IMR-90 (cell line): ENCODE results near the gene ZFPM1. TPM values are rescaled to one million over a fixed set of nuclear protein-coding genes. Genes with fewer than 3 reads are reported as not detected.
A peak's percentile ranks its signal among the peaks of the same experiment; 100 is the strongest.

ENCODE experiments used
- ATAC-seq: fragments of 200-7000 bp; cut with Tn5 transposase; 2 replicates; pipeline ENCODE4 v1.9.1; 2020; ENCODE audit warnings: low read depth, mild to moderate bottlenecking, moderate library complexity
- BruUV-seq: library from RNA; stranded (reverse); fragments of 400-500 nt; replicated peaks from 2 replicates; lab custom pipeline; 2021; lab: Mats Ljungman, UMichigan
- CTCF ChIA-PET: fragments of 300-600 bp; formaldehyde crosslinking; extraction: SDS; loops from one replicate; lab custom pipeline; 2021; ENCODE audit warnings: antibody characterized with exemption; lab: Yijun Ruan, JAX
- POLR2A ChIA-PET: fragments of 300-600 bp; sonication (Branson Sonifier 250); formaldehyde crosslinking; loops from one replicate; lab custom pipeline; 2022; ENCODE audit warnings: antibody characterized with exemption; ENCODE audit not compliant: unreplicated experiment; lab: Charles Lee
- DNase-seq: peaks from one replicate; pipeline ENCODE4 v3.0.0; 2013
- H2AFZ ChIP-seq: replicated peaks from 2 replicates; pipeline ENCODE3; 2013; ENCODE audit warnings: low read length, mild to moderate bottlenecking; ENCODE audit not compliant: poor library complexity
- H2AK5ac ChIP-seq: 2 replicates; pipeline ENCODE4 v1.6.1; 2013; ENCODE audit warnings: low read depth, low read length, inconsistent platforms
- H2AK9ac ChIP-seq: replicated peaks from 2 replicates; pipeline ENCODE3; 2013; ENCODE audit warnings: mild to moderate bottlenecking, low read depth, low read length, moderate library complexity; ENCODE audit not compliant: poor library complexity
- H2BK120ac ChIP-seq: 2 replicates; pipeline ENCODE4 v1.6.1; 2013; ENCODE audit warnings: low read depth, low read length, inconsistent platforms
- H2BK15ac ChIP-seq: 3 replicates; pipeline ENCODE4 v1.6.1; 2013; ENCODE audit warnings: low read depth, low read length, inconsistent platforms
- H2BK20ac ChIP-seq: 2 replicates; pipeline ENCODE4 v1.6.1; 2013; ENCODE audit warnings: low read depth, mild to moderate bottlenecking, inconsistent platforms, low read length, moderate library complexity
- H2BK5ac ChIP-seq: 2 replicates; pipeline ENCODE4 v1.6.1; 2013; ENCODE audit warnings: mild to moderate bottlenecking, low read depth, low read length, inconsistent platforms; ENCODE audit not compliant: poor library complexity, severe bottlenecking
- H3K14ac ChIP-seq: replicated peaks from 2 replicates; pipeline ENCODE4 v1.6.1; 2013; ENCODE audit warnings: low read depth, low read length, inconsistent platforms
- H3K18ac ChIP-seq: 2 replicates; pipeline ENCODE4 v1.6.1; 2013; ENCODE audit warnings: low read depth, low read length, control low read depth
- H3K23ac ChIP-seq: 2 replicates; pipeline ENCODE4 v1.6.1; 2013; ENCODE audit warnings: low read depth, low read length, inconsistent platforms
- H3K27ac ChIP-seq: 2 replicates; pipeline ENCODE4 v1.5.1; 2013; ENCODE audit warnings: mild to moderate bottlenecking, control low read depth, low read length; ENCODE audit not compliant: insufficient read depth
- H3K27me3 ChIP-seq: 2 replicates; pipeline ENCODE4 v1.6.1; 2013; ENCODE audit warnings: low read length; ENCODE audit not compliant: control insufficient read depth, insufficient read depth
- H3K36me3 ChIP-seq: 2 replicates; pipeline ENCODE4 v1.6.1; 2013; ENCODE audit warnings: low read length, mixed read lengths; ENCODE audit not compliant: control insufficient read depth, insufficient read depth
- H3K4ac ChIP-seq: 2 replicates; pipeline ENCODE4 v1.6.1; 2013; ENCODE audit warnings: low read depth, low read length, inconsistent platforms
- H3K4me1 ChIP-seq: 2 replicates; pipeline ENCODE4 v1.6.1; 2013; ENCODE audit warnings: low read length, mixed read lengths; ENCODE audit not compliant: control insufficient read depth, insufficient read depth
- H3K4me2 ChIP-seq: 2 replicates; pipeline ENCODE4 v1.6.1; 2013; ENCODE audit warnings: low read depth, mild to moderate bottlenecking, control low read depth, low read length, moderate library complexity
- H3K4me3 ChIP-seq: 2 replicates; pipeline ENCODE4 v1.5.1; 2013; ENCODE audit warnings: low read depth, mild to moderate bottlenecking, control low read depth, low read length, moderate library complexity; ENCODE audit not compliant: insufficient read depth
- H3K56ac ChIP-seq: 2 replicates; pipeline ENCODE4 v1.6.1; 2013; ENCODE audit warnings: low read length, inconsistent platforms; ENCODE audit not compliant: insufficient read depth; ENCODE audit errors: extremely low read depth
- H3K79me1 ChIP-seq, 2 experiments: 2 replicates each; pipeline ENCODE4 v1.6.1; 2013; ENCODE audit warnings: low read length in 2 of 2, inconsistent platforms in 1 of 2, low read depth in 1 of 2
- H3K9ac ChIP-seq: 2 replicates; pipeline ENCODE4 v1.6.1; 2013; ENCODE audit warnings: low read depth, low read length, control low read depth
- H3K9me1 ChIP-seq: 2 replicates; pipeline ENCODE4 v1.6.1; 2013; ENCODE audit warnings: low read length, inconsistent platforms; ENCODE audit not compliant: insufficient read depth
- H3K9me3 ChIP-seq: 2 replicates; pipeline ENCODE4 v1.6.1; 2013; ENCODE audit warnings: low read length; ENCODE audit not compliant: control insufficient read depth, insufficient read depth
- H4K20me1 ChIP-seq: 2 replicates; pipeline ENCODE4 v1.6.1; 2013; ENCODE audit warnings: low read length, inconsistent platforms; ENCODE audit not compliant: insufficient read depth
- H4K5ac ChIP-seq: 2 replicates; pipeline ENCODE4 v1.6.1; 2013; ENCODE audit warnings: mild to moderate bottlenecking, low read depth, low read length, control low read depth
- H4K8ac ChIP-seq, 2 experiments: 2 replicates each; pipeline ENCODE4 v1.6.1; 2013; ENCODE audit warnings: low read depth in 2 of 2, low read length in 2 of 2, control low read depth in 1 of 2, inconsistent platforms in 1 of 2
- H4K91ac ChIP-seq: 2 replicates; pipeline ENCODE4 v1.6.1; 2013; ENCODE audit warnings: low read depth, low read length, inconsistent platforms; ENCODE audit not compliant: insufficient read depth
- BHLHE40 ChIP-seq: fragments of 150-350 bp; IDR thresholded peaks from 2 replicates; pipeline ENCODE4 v1.6.1; 2016; ENCODE audit warnings: mild to moderate bottlenecking, low read depth, low read length
- CEBPB ChIP-seq: IDR thresholded peaks from 2 replicates; pipeline ENCODE4 v1.6.1; 2012; ENCODE audit warnings: low read depth, low read length, improper control_type of control experiment
- CHD1 ChIP-seq: IDR thresholded peaks from 2 replicates; pipeline ENCODE4 v1.6.1; 2012; ENCODE audit warnings: low read depth, low read length, improper control_type of control experiment
- CTCF ChIP-seq: conservative IDR thresholded peaks from 2 replicates; pipeline ENCODE4 v1.5.1; 2012; ENCODE audit warnings: mild to moderate bottlenecking, low read depth, low read length, improper control_type of control experiment
- FOS ChIP-seq: fragments of 150-350 bp; IDR thresholded peaks from 2 replicates; pipeline ENCODE4 v1.6.1; 2016; ENCODE audit warnings: low read depth, low read length
- MAFK ChIP-seq: IDR thresholded peaks from 2 replicates; pipeline ENCODE4 v1.6.1; 2012; ENCODE audit warnings: low read depth, low read length, improper control_type of control experiment
- MAZ ChIP-seq: IDR thresholded peaks from 2 replicates; pipeline ENCODE4 v1.6.1; 2012; ENCODE audit warnings: low read depth, mild to moderate bottlenecking, low read length, improper control_type of control experiment, moderate library complexity, borderline replicate concordance
- MXI1 ChIP-seq: IDR thresholded peaks from 2 replicates; pipeline ENCODE4 v1.6.1; 2012; ENCODE audit warnings: low read depth, mild to moderate bottlenecking, low read length, moderate library complexity, borderline replicate concordance
- NFE2L2 ChIP-seq: fragments of 150-350 bp; IDR thresholded peaks from 2 replicates; pipeline ENCODE4 v1.6.1; 2016; ENCODE audit warnings: low read depth, mild to moderate bottlenecking, low read length
- RAD21 ChIP-seq: IDR thresholded peaks from 2 replicates; pipeline ENCODE4 v1.6.1; 2012; ENCODE audit warnings: low read length, improper control_type of control experiment
- RCOR1 ChIP-seq: IDR thresholded peaks from 2 replicates; pipeline ENCODE4 v1.6.1; 2012; ENCODE audit warnings: mild to moderate bottlenecking, low read length, improper control_type of control experiment; ENCODE audit not compliant: insufficient replicate concordance
- RFX5 ChIP-seq: IDR thresholded peaks from 2 replicates; pipeline ENCODE4 v1.8.0; 2012; ENCODE audit warnings: low read depth, mild to moderate bottlenecking, low read length, moderate library complexity
- SMC3 ChIP-seq: fragments of 150-350 bp; IDR thresholded peaks from 2 replicates; pipeline ENCODE4 v1.6.1; 2016; ENCODE audit warnings: low read depth, mild to moderate bottlenecking, antibody characterized with exemption, low read length, moderate library complexity
- USF2 ChIP-seq: fragments of 150-350 bp; IDR thresholded peaks from 2 replicates; pipeline ENCODE4 v1.6.1; 2017; ENCODE audit warnings: mild to moderate bottlenecking, antibody characterized with exemption, low read length, low read depth
- WGBS, 2 experiments: methylation state at CpG; one replicate each; pipeline versions ENCODE4 v1.1.5 to v1.1.7; 2013; ENCODE audit warnings: missing lambda C conversion rate in 2 of 2; ENCODE audit not compliant: insufficient read length in 1 of 2; ENCODE audit errors: extremely low coverage in 2 of 2; 5-methylcytosine and 5-hydroxymethylcytosine counted together
- dilution Hi-C: fragments of 300-500 bp; cut with HindIII; formaldehyde crosslinking; loops from one replicate; pipeline ENCODE4 v1.14.3; 2018; ENCODE audit warnings: low sequenced_read_pairs; ENCODE audit not compliant: unreplicated experiment
- in situ Hi-C: fragments of 300-500 bp; cut with MboI; formaldehyde crosslinking; loops from 3 replicates; pipeline ENCODE4 v1.14.3; 2019; ENCODE audit warnings: low sequenced_read_pairs, inconsistent platforms, mixed read lengths
- intact Hi-C: fragments of 100-400 bp; cut with micrococcal nuclease; formaldehyde crosslinking; loops from 2 replicates; pipeline ENCODE4 v1.10.0; 2022
- polyA plus RNA-seq, 3 experiments: library from polyadenylated mRNA; depleted of rRNA; stranded (reverse); fragments of >200 nt; gene quantifications; 2 replicates each; pipeline ENCODE4 v1.2.3, GENCODE V29; 2012; ENCODE audit warnings: low replicate concordance in 1 of 3
- total RNA-seq: library from RNA; depleted of rRNA; stranded (reverse); fragments of >200 nt; gene quantifications from 2 replicates; pipeline ENCODE4 v1.2.3, GENCODE V29; 2012
- TF ChIP-seq, protein P1 (sequence below): fragments of 150-350 bp; IDR thresholded peaks from 2 replicates; pipeline ENCODE4 v1.6.1; 2016; ENCODE audit warnings: low read depth, mild to moderate bottlenecking, low read length, moderate library complexity, borderline replicate concordance

ZFPM1 gene
- total and polyA plus RNA-seq, 2 of the 4 experiments (the other 2 are of a cell fraction), result 0.36 to 1.1 TPM

DNA sequence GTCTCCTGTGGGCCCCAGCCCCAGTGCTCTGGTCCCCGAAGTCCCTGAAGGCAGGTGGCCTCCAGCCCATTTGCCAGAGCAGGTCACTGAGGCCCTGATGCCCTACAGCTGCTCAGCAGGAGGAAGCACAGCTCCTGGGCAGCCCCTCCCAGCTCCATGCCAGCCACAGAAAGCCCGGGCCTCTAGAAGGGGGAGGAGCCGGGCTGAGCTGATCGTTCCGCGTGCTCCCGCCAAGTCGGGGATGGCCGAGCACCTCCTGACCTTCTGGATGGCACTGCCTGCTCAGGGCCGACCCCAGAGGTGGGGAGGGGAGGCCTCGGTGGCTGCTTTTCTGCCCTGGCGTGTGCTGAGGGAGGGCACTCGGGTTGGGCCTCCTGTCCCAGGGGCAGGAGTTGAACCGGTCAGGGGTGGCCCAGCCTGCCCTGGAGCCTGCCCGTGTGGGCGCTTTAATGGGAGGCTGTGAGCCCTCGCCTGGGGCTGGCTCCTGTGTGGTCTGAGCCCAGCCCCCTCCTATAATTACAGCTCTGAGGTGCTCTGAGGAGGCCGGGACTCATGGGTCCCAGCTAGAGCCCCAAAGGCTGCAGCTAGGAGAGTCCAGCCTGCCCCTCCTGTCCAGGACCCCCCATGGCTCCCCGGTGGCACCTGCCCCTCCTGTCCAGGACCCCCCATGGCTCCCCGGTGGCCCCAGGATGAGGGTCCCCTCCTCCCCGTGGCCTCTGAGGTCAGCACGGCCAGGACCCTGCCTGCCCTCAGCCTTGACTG, 29.7 kb downstream of the ZFPM1 start:
- H3K27me3 ChIP-seq, result no peaks in the 10 kb centered on the region
- H2AFZ ChIP-seq, result no peak overlapping the region
- H2BK5ac ChIP-seq, result no peak overlapping the region
- H3K56ac ChIP-seq, result no peak overlapping the region
- H2BK120ac ChIP-seq, result no peak overlapping the region
- H2AK5ac ChIP-seq, result no peak overlapping the region
- H3K4me1 ChIP-seq, result no peaks in the 10 kb centered on the region
- no peak overlapping the region for H3K27ac ChIP-seq
- ATAC-seq (peak; percentile 21; the same call in 1 of the 2 replicates), DNase-seq (no peak)
- dilution Hi-C loops, result no loop called here
- no peak overlapping the region for H2BK15ac ChIP-seq
- ChIA-PET CTCF (no interaction called here), POLR2A (no interaction called here)
- no peak overlapping the region for H2BK20ac ChIP-seq
- no peak overlapping the region for H3K9ac ChIP-seq
- H3K14ac ChIP-seq, result no peak overlapping the region
- intact Hi-C loops, result no loop called here
- H3K18ac ChIP-seq, result no peak overlapping the region
- H3K4me3 ChIP-seq, result no peak overlapping the region
- no peak overlapping the region for H2AK9ac ChIP-seq
- no peak overlapping the region for H4K91ac ChIP-seq
- H3K36me3 ChIP-seq, result peaks cover 3% of the 10 kb centered on the region; the same call in 1 of the 2 replicates
- WGBS, 2 experiments, result 61% methylated on average over 10 of the region's 22 CpGs; no CpG with 5 or more reads in 1 of the 2 experiments
- peaks cover 0 to 2% of the 10 kb centered on the region in 2 experiments; a peak in 2 of 4 replicates for H3K79me1 ChIP-seq
- no peaks in the 10 kb centered on the region for H3K9me1 ChIP-seq
- no peak overlapping the region for H3K4ac ChIP-seq
- BruUV-seq, result no TSS peak
- H3K23ac ChIP-seq, result no peak overlapping the region
- H4K5ac ChIP-seq, result no peak overlapping the region
- H4K8ac ChIP-seq, result no peak overlapping the region
- no peaks in the 10 kb centered on the region for H3K9me3 ChIP-seq
- peaks cover 58% of the 10 kb centered on the region for H4K20me1 ChIP-seq
- no peak overlapping the region for H3K4me2 ChIP-seq
- in situ Hi-C loops, result no loop called here
- TF ChIP-seq MXI1 (no peak), USF2 (no peak), RAD21 (no peak), NFE2L2 (no peak), RFX5 (no peak), RCOR1 (no peak), CHD1 (no peak), FOS (no peak), CTCF (no peak), SMC3 (no peak), BHLHE40 (no peak), MAFK (no peak), MAZ (no peak), CEBPB (no peak)
- TF ChIP-seq, protein P1, sequence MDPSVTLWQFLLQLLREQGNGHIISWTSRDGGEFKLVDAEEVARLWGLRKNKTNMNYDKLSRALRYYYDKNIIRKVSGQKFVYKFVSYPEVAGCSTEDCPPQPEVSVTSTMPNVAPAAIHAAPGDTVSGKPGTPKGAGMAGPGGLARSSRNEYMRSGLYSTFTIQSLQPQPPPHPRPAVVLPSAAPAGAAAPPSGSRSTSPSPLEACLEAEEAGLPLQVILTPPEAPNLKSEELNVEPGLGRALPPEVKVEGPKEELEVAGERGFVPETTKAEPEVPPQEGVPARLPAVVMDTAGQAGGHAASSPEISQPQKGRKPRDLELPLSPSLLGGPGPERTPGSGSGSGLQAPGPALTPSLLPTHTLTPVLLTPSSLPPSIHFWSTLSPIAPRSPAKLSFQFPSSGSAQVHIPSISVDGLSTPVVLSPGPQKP, result no peak
